ENCODE measurements around the gene MACROD2.

DNA sequence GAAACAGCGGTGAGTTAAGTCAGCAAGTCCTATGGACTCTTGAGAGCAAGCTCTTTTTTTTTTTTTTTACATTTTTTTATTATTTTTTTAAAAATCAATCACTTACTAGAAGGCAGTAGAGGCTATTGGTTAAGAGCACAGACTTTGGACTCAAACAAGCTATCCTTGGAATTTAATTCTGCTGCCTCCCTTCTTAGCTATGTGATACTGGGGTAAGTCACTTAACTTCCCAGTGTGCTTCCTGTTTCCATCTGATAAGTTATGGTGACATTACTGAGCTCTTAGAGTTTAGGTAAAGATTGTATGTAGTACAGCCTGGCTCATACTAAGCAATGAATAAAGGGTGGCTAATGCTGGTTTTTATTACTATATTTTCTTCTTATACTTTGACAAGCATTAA, 1112.6 kb downstream of the MACROD2 start:
- TF ChIP-seq POLR2A (IDR thresholded peaks at IDR 0.05; ENCODE audit: low read depth, low read length) (no peak), POLR2AphosphoS5 (IDR thresholded peaks at IDR 0.05; ENCODE audit: low read depth, low read length) (no peak), SPI1 (IDR thresholded peaks at IDR 0.05; ENCODE audit: low read depth, low read length) (no peak)
